GM19455 (cell line): ENCODE results near the gene CADPS.

ENCODE experiments used
- ATAC-seq: cut with Tn5 transposase; IDR thresholded peaks from one replicate; pipeline ENCODE4 v1.9.1; 2021; ENCODE audit not compliant: unreplicated experiment

Gene CADPS

GRCh38 chr3:62688812-62689211 is 186.4 kb downstream of the CADPS start:
- ATAC-seq = no peak

DNA sequence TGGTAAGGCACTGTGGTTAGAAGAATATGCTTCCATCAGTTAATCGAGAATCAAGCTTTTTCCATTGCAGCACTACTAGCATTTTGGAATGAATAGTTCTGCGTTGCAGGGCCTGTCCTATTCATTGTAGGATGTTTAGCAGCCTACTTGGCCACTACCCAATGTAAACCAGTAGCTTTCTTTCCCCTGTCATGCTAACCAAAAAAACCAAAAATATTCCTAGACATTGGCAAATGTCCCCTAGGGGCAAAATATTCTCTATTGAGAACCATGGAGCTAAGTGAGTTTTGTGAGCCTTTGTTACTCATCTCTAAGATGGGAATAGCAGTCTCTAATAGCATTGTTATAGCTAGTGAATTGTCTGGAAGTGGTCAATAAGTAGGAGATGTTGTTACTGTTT is 187.2 kb downstream of the CADPS start:
- ATAC-seq = no peak

DNA sequence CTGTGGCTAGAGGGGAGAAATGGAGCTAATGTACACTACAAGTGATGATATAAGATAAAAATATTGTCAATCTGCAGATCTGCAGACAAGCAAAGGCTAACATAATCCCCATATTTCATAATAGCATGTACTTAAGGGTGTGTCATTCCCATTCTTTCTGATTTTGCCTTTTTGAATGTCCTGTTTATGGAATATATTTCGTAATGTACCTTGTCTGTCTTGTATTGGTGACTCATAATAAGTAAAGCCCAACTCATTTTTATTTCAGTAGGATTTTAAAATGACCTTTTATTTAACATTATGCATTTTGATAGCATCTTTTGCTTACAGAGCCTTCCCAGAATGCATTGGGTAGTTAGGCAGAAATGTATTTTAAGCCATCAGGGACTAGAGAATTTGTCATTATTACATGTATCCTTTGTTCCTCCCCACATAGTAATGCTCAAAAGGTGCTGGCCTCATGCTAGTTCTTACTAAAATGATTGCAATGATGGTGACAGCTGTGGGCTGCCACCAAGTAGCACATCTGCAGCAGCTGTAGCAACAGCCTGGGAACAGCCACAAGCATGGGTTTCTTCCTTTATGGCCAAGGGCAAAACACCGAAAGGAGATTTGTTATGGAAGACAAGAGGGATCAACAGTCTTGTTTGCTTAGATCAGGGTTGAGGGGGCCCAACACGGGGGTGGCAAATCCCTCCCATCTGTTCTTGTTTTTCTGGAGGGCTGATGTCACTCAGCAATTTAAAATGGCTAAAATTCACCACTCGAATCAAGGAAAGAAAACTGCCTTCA is 188.5 kb downstream of the CADPS start:
- no peak for ATAC-seq

DNA sequence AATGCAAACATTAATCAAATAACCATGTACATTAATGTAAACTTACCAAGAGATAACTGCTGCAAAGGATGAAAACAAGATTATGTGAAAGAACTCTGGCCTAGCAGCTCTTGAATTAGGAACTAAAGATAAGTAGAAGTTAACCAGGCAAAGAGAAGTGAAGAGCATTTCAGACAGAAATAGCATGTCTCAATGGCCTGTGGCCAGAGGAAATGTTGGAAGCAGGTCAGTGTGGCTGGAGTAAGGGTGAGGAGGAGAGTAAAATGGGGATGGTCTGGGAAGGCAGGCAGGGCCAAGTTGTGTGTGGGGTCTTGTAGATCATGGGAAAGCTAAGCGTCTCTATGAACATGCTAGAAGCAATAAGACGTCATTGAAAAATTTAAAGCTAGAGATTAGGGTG is 192.4 kb downstream of the CADPS start:
- no peak for ATAC-seq

- ATAC-seq = no peak
Observed at GRCh38 chr3:62679988-62680387, 195.2 kb downstream of the CADPS start.

- ATAC-seq = no peak
Observed at GRCh38 chr3:62678841-62679240, 196.4 kb downstream of the CADPS start.

DNA sequence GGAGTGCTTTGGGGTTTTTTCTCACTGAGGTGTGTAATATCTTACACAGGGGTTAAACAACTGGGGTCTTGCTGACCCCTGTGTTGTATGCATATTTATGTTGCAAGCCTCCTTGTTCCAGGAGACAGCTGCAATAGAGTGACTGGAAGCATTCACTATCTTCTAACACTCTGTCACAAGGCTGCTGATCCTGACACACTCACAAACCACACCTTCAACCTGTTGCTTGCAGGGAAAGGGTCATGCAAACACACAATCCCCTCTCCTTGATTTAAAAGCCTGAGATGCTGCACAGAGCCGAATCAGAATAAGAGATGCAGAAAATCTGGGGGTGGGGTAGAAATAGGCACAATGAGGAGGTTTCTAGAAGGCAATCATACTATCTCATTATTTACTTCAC is 197.3 kb downstream of the CADPS start:
- ATAC-seq = no peak

DNA sequence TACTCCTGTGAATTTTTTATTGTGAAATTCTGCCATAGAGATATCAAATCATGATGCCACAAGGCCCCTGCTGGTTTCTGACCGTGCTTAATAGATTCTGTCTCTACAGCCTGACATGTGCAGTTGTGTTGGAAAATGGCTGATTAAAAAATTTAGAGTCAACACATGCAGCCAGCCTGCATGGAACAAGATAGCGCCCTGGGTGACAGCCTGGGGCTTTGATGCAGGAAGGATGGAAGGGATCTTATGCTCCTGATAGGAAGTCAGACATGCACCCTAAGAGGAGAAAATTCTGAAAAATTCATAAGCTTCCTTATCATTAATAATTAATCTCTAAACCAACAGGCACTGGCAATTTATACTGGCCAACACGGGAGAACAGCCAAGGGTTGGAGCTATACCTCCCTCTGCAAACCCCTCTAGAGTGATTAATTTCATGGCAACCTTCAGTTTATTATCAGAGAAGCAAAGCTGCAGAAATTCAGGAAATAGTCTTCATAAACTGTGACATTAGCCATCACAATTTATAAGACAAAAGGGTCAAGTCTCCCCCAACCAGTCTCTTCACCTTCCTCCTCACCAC is 198.4 kb downstream of the CADPS start:
- no peak for ATAC-seq

DNA sequence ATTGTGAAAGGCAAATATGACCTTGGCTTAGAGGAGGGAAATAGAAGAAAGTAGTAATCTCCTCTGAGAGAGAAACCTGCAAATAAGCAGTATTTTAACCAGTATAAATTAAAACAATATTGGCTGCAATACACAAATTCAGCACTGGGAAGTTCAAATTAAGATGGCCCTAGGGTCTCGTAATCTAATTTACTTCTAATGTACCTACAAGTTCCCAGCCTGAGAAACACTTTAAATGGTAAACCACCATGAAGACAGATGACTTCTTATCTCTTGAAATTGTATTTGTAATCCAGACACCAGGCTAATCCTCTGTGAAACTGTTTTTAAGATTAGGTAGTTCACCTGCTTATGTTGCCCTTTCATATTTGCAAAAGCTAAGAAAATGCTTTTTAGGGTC is 199.7 kb downstream of the CADPS start:
- ATAC-seq = no peak

GRCh38 chr3:62672988-62673313 is 202.3 kb downstream of the CADPS start:
- no peak for ATAC-seq

DNA sequence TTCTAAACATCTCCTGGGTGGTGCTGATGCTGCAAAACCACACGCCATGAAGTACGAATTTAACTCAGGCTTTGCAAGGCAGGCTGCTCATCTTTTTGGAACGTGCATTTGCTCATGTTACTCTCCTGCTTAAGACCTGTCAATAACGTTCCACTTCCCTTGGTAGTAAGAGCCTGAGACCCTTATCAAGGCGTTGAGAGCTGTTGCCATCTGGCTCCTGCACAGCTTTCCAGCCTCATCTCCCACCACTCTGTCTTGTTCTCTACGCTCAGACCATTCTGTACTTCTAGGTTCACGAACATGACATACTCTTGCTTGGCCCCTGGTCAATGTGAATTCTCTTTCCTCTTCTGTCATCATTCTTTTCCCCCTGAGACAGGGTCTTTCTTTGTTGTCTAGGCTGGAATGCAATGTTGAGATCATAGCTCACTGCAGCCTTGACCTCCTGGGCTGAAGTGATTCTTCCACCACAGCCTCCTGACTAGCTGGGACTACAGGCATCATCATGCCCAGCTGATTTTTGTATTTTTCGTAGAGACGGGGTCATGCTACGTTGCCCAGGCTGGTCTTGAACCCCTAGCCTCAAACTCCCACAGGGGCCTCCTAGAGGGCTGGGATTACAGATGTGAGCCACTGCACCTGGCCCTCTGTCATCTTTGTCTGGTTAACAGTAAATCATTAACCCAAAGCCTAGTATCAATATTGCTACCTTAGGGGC is 202.8 kb downstream of the CADPS start:
- no peak for ATAC-seq

DNA sequence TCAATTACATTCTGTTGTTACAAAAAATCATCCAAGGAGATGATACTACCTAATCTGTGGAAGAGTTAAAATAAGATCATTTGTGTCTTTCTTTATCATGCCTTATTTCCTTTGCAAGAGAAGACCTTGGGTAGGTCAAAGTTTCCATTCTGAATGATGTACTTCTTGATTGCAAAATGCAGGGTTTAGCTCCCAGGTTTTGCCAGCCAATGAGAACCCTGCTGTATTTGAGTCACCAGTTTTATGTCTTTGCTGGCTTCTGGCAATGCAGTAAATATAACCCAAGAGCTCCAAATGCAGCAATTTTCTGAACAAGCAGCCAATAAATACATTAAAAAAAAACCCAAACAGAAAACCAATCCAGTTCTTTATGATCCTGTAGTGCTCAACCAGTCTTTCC is 204.9 kb downstream of the CADPS start:
- ATAC-seq = no peak

DNA sequence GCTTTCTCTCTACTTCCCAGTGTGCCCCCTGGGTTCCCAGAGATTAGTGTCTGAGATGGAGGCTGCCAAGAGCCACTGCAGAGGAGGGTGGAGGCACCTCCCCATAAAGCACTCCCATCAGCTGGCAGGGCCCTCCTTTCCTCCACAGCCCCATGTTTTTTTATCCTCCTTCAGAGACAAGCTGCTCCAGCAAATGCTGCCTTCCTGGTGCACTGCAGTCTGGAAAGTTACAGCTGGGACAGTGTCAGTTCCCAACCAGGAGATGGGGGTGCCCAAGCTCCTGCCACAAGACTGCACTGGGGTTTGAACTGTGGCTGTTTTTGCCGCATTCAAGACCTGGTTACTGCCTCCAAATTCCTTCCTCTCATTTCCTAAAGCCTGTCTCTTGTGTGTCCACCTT is 206.1 kb downstream of the CADPS start:
- ATAC-seq = no peak

- no peak for ATAC-seq
Observed at GRCh38 chr3:62667714-62668113, 207.5 kb downstream of the CADPS start.

- ATAC-seq = peak; percentile 74
Observed at GRCh38 chr3:62665627-62666437, 209.4 kb downstream of the CADPS start.

GRCh38 chr3:62662677-62663076 is 212.5 kb downstream of the CADPS start:
- no peak for ATAC-seq

DNA sequence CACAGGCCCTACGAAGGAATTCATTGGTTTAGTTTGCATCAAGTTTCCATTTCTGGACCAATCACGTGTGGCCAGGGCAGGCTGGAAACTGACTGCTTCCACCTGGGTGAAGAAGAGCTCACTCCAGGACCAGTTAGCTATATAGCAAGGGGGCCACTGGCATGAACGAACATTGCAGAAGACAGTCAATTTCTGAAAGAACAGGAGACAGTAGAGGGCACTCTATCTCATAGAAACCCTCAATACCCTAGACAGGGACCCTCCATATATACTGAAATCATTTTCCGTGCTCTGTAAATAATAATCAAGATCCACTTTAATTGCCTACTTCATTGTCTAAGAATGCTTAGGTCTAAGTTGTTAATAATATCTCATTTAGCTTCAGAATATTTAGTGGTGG is 215.6 kb downstream of the CADPS start:
- no peak for ATAC-seq

DNA sequence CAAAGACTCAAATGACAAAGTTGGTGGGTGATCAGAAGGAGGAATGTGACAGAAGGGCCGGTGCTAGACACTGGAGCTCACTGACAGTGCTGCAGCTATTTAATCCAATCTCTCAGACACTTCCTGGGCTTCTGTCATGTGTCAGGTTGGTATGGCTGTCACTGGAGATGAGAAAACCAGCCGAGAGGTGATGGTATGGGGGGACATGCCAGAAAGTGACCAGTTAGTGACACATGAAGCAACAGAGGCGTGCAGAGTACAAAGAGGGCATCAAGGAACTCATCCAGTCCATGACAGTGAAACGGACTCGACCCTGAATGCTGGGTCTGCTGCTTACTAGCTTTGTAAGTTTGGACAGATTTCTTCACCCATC is 219.5 kb downstream of the CADPS start:
- no peak for ATAC-seq

GRCh38 chr3:62655056-62655690 is 220.0 kb downstream of the CADPS start:
- no peak for ATAC-seq

- ATAC-seq = no peak
Observed at GRCh38 chr3:62653796-62654195, 221.4 kb downstream of the CADPS start.

DNA sequence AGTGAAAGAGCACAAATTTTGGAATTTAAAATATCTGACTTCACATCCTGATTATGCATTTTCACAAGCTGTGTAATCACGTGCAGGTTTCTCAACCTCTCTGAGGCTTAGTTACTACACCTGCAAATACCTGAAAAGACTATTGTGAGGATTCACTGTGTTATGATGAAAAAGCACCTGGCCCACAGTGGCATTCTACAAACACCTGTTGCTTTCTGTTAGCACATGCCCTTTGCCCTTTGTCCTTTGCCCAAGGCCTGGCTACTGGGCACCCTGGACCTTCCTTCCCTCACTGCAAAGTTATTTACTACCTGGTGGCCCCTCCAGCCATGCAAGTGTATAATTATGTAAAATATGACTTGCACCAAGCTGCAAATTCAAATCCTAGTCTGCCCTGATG is 227.5 kb downstream of the CADPS start:
- ATAC-seq = no peak
